ENCODE data around the gene LDLRAD4. TPM values are rescaled to one million over a fixed set of nuclear protein-coding genes. Genes with fewer than 3 reads are reported as not detected.

LDLRAD4 gene
- total and polyA plus RNA-seq, 11 donors: 10.4 to 44.0 (median 29.6) TPM

- TF ChIP-seq CTCF (IDR thresholded peaks at IDR 0.05): peak in 2 of 12 donors; percentile 34
- no peak for TF ChIP-seq POLR2A (IDR thresholded peaks at IDR 0.05)
- no peak overlapping the region for H3K4me3 ChIP-seq
- no peaks in the 10 kb centered on the region for H3K9me3 ChIP-seq
- peaks cover 0 to 41% (median 16%) of the 10 kb centered on the region in 12 donors for H3K4me1 ChIP-seq
- DNase-seq (no peak), ATAC-seq (peak in 1 of 4 donors; percentile 59)
- 51 to 68% (median 63%) methylated on average over 6 of the region's 6 CpGs for WGBS, 4 donors
- intact Hi-C loops (cut with DNase I): loop anchor here in 2 of 10 donors (10.0 kb wide), 3 partner anchors 87 to 217 kb away; no protein-coding TSS in a partner anchor
- H3K27me3 ChIP-seq: no peaks in the 10 kb centered on the region
- no peak overlapping the region for H3K27ac ChIP-seq
- peaks cover 0 to 4% (median 0%) of the 10 kb centered on the region in 9 donors for H3K36me3 ChIP-seq
Observed at GRCh38 chr18:13287372-13287771, 68.8 kb downstream of the LDLRAD4 start.

GRCh38 chr18:13288509-13289133, 70.1 kb downstream of the LDLRAD4 start:
- peak overlapping the region in 8 of 12 donors; percentile 13 to 64 (median 38) for H3K27ac ChIP-seq
- H3K9me3 ChIP-seq: no peaks in the 10 kb centered on the region
- DNase-seq (no peak), ATAC-seq (peak in 1 of 4 donors; percentile 5)
- WGBS, 4 donors: 82 to 87% (median 86%) methylated on average over 15 to 16 of the region's 16 CpGs
- TF ChIP-seq POLR2A (IDR thresholded peaks at IDR 0.05): no peak
- TF ChIP-seq CTCF (IDR thresholded peaks at IDR 0.05): no peak
- H3K4me1 ChIP-seq: peaks cover 0 to 42% (median 16%) of the 10 kb centered on the region in 12 donors
- no peaks in the 10 kb centered on the region for H3K27me3 ChIP-seq
- peaks cover 0 to 4% (median 0%) of the 10 kb centered on the region in 9 donors for H3K36me3 ChIP-seq
- H3K4me3 ChIP-seq: no peak overlapping the region
- intact Hi-C loops (cut with DNase I): loop anchor here in 2 of 10 donors (10.0 kb wide), 3 partner anchors 86 to 216 kb away; no protein-coding TSS in a partner anchor

- DNase-seq: peak in 4 of 5 donors; percentile 41 to 72 (median 54)
- H3K36me3 ChIP-seq: peaks cover 0 to 4% (median 0%) of the 10 kb centered on the region in 9 donors
- peak overlapping the region in 6 of 12 donors; percentile 25 to 64 (median 51) for H3K27ac ChIP-seq
- H3K4me3 ChIP-seq: no peak overlapping the region
- ATAC-seq: peak; percentile 59 to 93 (median 85)
- no peaks in the 10 kb centered on the region for H3K27me3 ChIP-seq
- H3K9me3 ChIP-seq: no peaks in the 10 kb centered on the region
- TF ChIP-seq CTCF (IDR thresholded peaks at IDR 0.05) (no peak), POLR2A (IDR thresholded peaks at IDR 0.05) (no peak)
- intact Hi-C loops (cut with DNase I): loop anchor here in 3 of 10 donors (10.0 kb wide), 4 partner anchors 85 to 235 kb away; no protein-coding TSS in a partner anchor
- peaks cover 0 to 39% (median 14%) of the 10 kb centered on the region in 12 donors for H3K4me1 ChIP-seq
- 71 to 75% (median 74%) methylated on average over 8 of the region's 8 CpGs for WGBS, 4 donors
Observed at GRCh38 chr18:13289481-13290205, 71.1 kb downstream of the LDLRAD4 start.

- intact Hi-C loops (cut with DNase I): loop anchor here in 1 of 10 donors (10.0 kb wide), 1 partner anchor 234 kb away; no protein-coding TSS in a partner anchor
- TF ChIP-seq POLR2A (IDR thresholded peaks at IDR 0.05): no peak
- no peak for TF ChIP-seq CTCF (IDR thresholded peaks at IDR 0.05)
- Histone ChIP-seq H3K4me3 (no peak overlapping the region), H3K36me3 (peaks cover 0 to 4% (median 0%) of the 10 kb centered on the region in 9 donors), H3K27ac (no peak overlapping the region), H3K27me3 (no peaks in the 10 kb centered on the region), H3K9me3 (no peaks in the 10 kb centered on the region), H3K4me1 (peaks cover 0 to 30% (median 12%) of the 10 kb centered on the region in 12 donors)
- ATAC-seq (no peak), DNase-seq (no peak)
- WGBS, 4 donors: 88 to 95% (median 92%) methylated on average over 7 of the region's 7 CpGs
Observed at GRCh38 chr18:13290856-13291271, 72.3 kb downstream of the LDLRAD4 start.
